ENCODE data around the gene GALNT1. TPM values are rescaled to one million over a fixed set of nuclear protein-coding genes. Genes with fewer than 3 reads are reported as not detected.
"Not testable (repeated sequence)": the region's sequence is repeated elsewhere in the genome, so short reads cannot be mapped to it uniquely, and the experiment has no call there.

GALNT1 gene
- total RNA-seq, 1 donor from 2014 or later = 37.5 TPM

GRCh38 chr18:35549564-35549963 lies 32.0 kb upstream of the GALNT1 start:
- no peak overlapping the region for H3K27ac ChIP-seq
- H3K27me3 ChIP-seq = no peaks in the 10 kb centered on the region
- no peak overlapping the region for H3K4me3 ChIP-seq
- H3K4me1 ChIP-seq = no peaks in the 10 kb centered on the region
- no peak for DNase-seq (ENCODE audit: low spot score in 2 of 2)
- no peaks in the 10 kb centered on the region for H3K9me3 ChIP-seq
- no peaks in the 10 kb centered on the region for H3K36me3 ChIP-seq
- intact Hi-C loops (cut with DNase I) = no loop called here
- no peak for TF ChIP-seq CTCF (IDR thresholded peaks at IDR 0.05)

GRCh38 chr18:35553300-35553699 lies 28.2 kb upstream of the GALNT1 start:
- H3K27me3 ChIP-seq = no peaks in the 10 kb centered on the region
- no peak overlapping the region for H3K4me3 ChIP-seq
- H3K27ac ChIP-seq = no peak overlapping the region
- DNase-seq (ENCODE audit: low spot score in 2 of 2) = no peak
- H3K36me3 ChIP-seq = no peaks in the 10 kb centered on the region
- no peaks in the 10 kb centered on the region for H3K9me3 ChIP-seq
- TF ChIP-seq CTCF (IDR thresholded peaks at IDR 0.05) = no peak
- intact Hi-C loops (cut with DNase I) = no loop called here
- no peaks in the 10 kb centered on the region for H3K4me1 ChIP-seq

GRCh38 chr18:35555538-35555937 lies 26.0 kb upstream of the GALNT1 start:
- H3K4me1 ChIP-seq; H3K27me3 ChIP-seq; H3K4me3 ChIP-seq; H3K9me3 ChIP-seq; DNase-seq (ENCODE audit: low spot score in 2 of 2); H3K36me3 ChIP-seq; intact Hi-C loops (cut with DNase I); H3K27ac ChIP-seq: not testable (repeated sequence)

GRCh38 chr18:35559867-35560266 lies 21.7 kb upstream of the GALNT1 start:
- H3K4me3 ChIP-seq = no peak overlapping the region
- no peaks in the 10 kb centered on the region for H3K4me1 ChIP-seq
- intact Hi-C loops (cut with DNase I) = no loop called here
- no peaks in the 10 kb centered on the region for H3K27me3 ChIP-seq
- no peak for DNase-seq (ENCODE audit: low spot score in 2 of 2)
- H3K9me3 ChIP-seq = no peaks in the 10 kb centered on the region
- H3K36me3 ChIP-seq = no peaks in the 10 kb centered on the region
- H3K27ac ChIP-seq = no peak overlapping the region
- no peak for TF ChIP-seq CTCF (IDR thresholded peaks at IDR 0.05)

- TF ChIP-seq CTCF (IDR thresholded peaks at IDR 0.05) = no peak
- no peaks in the 10 kb centered on the region for H3K27me3 ChIP-seq
- H3K4me1 ChIP-seq = no peaks in the 10 kb centered on the region
- no peaks in the 10 kb centered on the region for H3K36me3 ChIP-seq
- DNase-seq (ENCODE audit: low spot score in 2 of 2) = no peak
- no peaks in the 10 kb centered on the region for H3K9me3 ChIP-seq
- intact Hi-C loops (cut with DNase I) = no loop called here
- no peak overlapping the region for H3K27ac ChIP-seq
- H3K4me3 ChIP-seq = no peak overlapping the region
These were observed 16.6 kb upstream of the GALNT1 start for GRCh38 chr18:35564795-35565453.

- no peak overlapping the region for H3K4me3 ChIP-seq
- H3K27me3 ChIP-seq = no peaks in the 10 kb centered on the region
- no peaks in the 10 kb centered on the region for H3K4me1 ChIP-seq
- no peak overlapping the region for H3K27ac ChIP-seq
- no peak for TF ChIP-seq CTCF (IDR thresholded peaks at IDR 0.05)
- intact Hi-C loops (cut with DNase I) = no loop called here
- DNase-seq (ENCODE audit: low spot score in 2 of 2) = no peak
- no peaks in the 10 kb centered on the region for H3K9me3 ChIP-seq
- H3K36me3 ChIP-seq = no peaks in the 10 kb centered on the region
These were observed 15.5 kb upstream of the GALNT1 start for GRCh38 chr18:35566019-35566418.
